Brain microvascular endothelial cell (primary cell): ENCODE results near the gene FAM107B.

ENCODE experiments used
- DNase-seq: peaks from one replicate; pipeline ENCODE4 v3.0.0-alpha.2; 2020
- H3K27ac ChIP-seq: fragments of 250-450 bp; sonication (Bioruptor Pico); 2 replicates; pipeline ENCODE4 v1.5.1; 2020; ENCODE audit warnings: mild to moderate bottlenecking, moderate library complexity
- H3K27me3 ChIP-seq: fragments of 250-450 bp; sonication (Bioruptor Pico); replicated peaks from 2 replicates; pipeline ENCODE4 v1.5.1; 2020; ENCODE audit warnings: mild to moderate bottlenecking
- H3K36me3 ChIP-seq: fragments of 250-450 bp; sonication (Bioruptor Pico); replicated peaks from 2 replicates; pipeline ENCODE4 v1.5.1; 2020; ENCODE audit warnings: mild to moderate bottlenecking
- H3K4me3 ChIP-seq: 2 replicates; pipeline ENCODE4 v1.5.1; 2011; ENCODE audit warnings: low read depth, mild to moderate bottlenecking, control low read depth, low read length, moderate library complexity
- in situ Hi-C: cut with HindIII; loops from 2 replicates; pipeline ENCODE4 v1.10.0; 2017; ENCODE audit warnings: low sequenced_read_pairs, low pct_ligation_motif_present
- TF ChIP-seq, protein P1 (sequence below): IDR thresholded peaks from 2 replicates; pipeline ENCODE4 v1.5.1; 2011; ENCODE audit warnings: low read depth, mild to moderate bottlenecking, moderate library complexity, low read length, control low read depth, inconsistent platforms; ENCODE audit errors: missing control alignments

The FAM107B gene

GRCh38 chr10:14574291-14574690 lies 200.4 kb downstream of the FAM107B start:
- in situ Hi-C loops, result no loop called here
- Histone ChIP-seq H3K27me3 (no peaks in the 10 kb centered on the region), H3K4me3 (no peak overlapping the region), H3K27ac (no peak overlapping the region), H3K36me3 (no peaks in the 10 kb centered on the region)
- no peak for DNase-seq
- TF ChIP-seq, protein P1, sequence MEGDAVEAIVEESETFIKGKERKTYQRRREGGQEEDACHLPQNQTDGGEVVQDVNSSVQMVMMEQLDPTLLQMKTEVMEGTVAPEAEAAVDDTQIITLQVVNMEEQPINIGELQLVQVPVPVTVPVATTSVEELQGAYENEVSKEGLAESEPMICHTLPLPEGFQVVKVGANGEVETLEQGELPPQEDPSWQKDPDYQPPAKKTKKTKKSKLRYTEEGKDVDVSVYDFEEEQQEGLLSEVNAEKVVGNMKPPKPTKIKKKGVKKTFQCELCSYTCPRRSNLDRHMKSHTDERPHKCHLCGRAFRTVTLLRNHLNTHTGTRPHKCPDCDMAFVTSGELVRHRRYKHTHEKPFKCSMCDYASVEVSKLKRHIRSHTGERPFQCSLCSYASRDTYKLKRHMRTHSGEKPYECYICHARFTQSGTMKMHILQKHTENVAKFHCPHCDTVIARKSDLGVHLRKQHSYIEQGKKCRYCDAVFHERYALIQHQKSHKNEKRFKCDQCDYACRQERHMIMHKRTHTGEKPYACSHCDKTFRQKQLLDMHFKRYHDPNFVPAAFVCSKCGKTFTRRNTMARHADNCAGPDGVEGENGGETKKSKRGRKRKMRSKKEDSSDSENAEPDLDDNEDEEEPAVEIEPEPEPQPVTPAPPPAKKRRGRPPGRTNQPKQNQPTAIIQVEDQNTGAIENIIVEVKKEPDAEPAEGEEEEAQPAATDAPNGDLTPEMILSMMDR, result no peak

GRCh38 chr10:14573666-14574261 lies 200.9 kb downstream of the FAM107B start:
- Histone ChIP-seq H3K4me3 (no peak overlapping the region), H3K27me3 (no peaks in the 10 kb centered on the region), H3K27ac (no peak overlapping the region), H3K36me3 (no peaks in the 10 kb centered on the region)
- in situ Hi-C loops, result no loop called here
- DNase-seq, result peak; percentile 28
- TF ChIP-seq, protein P1, result no peak

- Histone ChIP-seq H3K27me3 (no peaks in the 10 kb centered on the region), H3K36me3 (peaks cover 2% of the 10 kb centered on the region), H3K27ac (no peak overlapping the region), H3K4me3 (no peak overlapping the region)
- no peak for DNase-seq
- in situ Hi-C loops, result no loop called here
- TF ChIP-seq, protein P1, result no peak
These were observed 201.9 kb downstream of the FAM107B start for GRCh38 chr10:14572811-14573210.

GRCh38 chr10:14571866-14572507 lies 202.7 kb downstream of the FAM107B start:
- H3K4me3 ChIP-seq, result no peak overlapping the region
- H3K27ac ChIP-seq, result peak overlapping the region; percentile 34

GRCh38 chr10:14570800-14571199 lies 203.9 kb downstream of the FAM107B start:
- no peaks in the 10 kb centered on the region for H3K27me3 ChIP-seq
- DNase-seq, result no peak
- no peak overlapping the region for H3K4me3 ChIP-seq
- in situ Hi-C loops, result no loop called here
- H3K36me3 ChIP-seq, result peaks cover 2% of the 10 kb centered on the region
- TF ChIP-seq, protein P1, result no peak
- no peak overlapping the region for H3K27ac ChIP-seq

More at GRCh38 chr10:14571866-14572507, 202.7 kb downstream of the FAM107B start:
- in situ Hi-C loops, result no loop called here
- DNase-seq, result peak; percentile 63
- no peaks in the 10 kb centered on the region for H3K27me3 ChIP-seq
- peaks cover 2% of the 10 kb centered on the region for H3K36me3 ChIP-seq
- TF ChIP-seq, protein P1, result no peak
